Panc1 (cell line): ENCODE data around the gene SI. TPM values are rescaled to one million over a fixed set of nuclear protein-coding genes. Genes with fewer than 3 reads are reported as not detected.

ENCODE experiments used
- ATAC-seq: fragments of 200-7000 bp; cut with Tn5 transposase; 2 replicates; pipeline ENCODE4 v1.9.1; 2020; ENCODE audit warnings: mild to moderate bottlenecking, moderate library complexity
- BruUV-seq: library from RNA; stranded (reverse); fragments of 400-500 nt; replicated peaks from 2 replicates; lab custom pipeline; 2021; lab: Mats Ljungman, UMichigan
- CTCF ChIA-PET: fragments of 300-600 bp; sonication (Branson Sonifier 250); formaldehyde crosslinking; loops from one replicate; lab custom pipeline; 2022; ENCODE audit warnings: antibody characterized with exemption; lab: Charles Lee
- POLR2A ChIA-PET: fragments of 300-600 bp; sonication (Branson Sonifier 250); formaldehyde crosslinking; loops from one replicate; lab custom pipeline; 2022; ENCODE audit warnings: antibody characterized with exemption; lab: Charles Lee
- DNase-seq: peaks from one replicate; pipeline ENCODE4 v3.0.0-alpha.2; 2010; ENCODE audit warnings: low read depth, low spot score
- H3K27ac ChIP-seq: 2 replicates; pipeline ENCODE4 v1.5.1; 2011; ENCODE audit warnings: mild to moderate bottlenecking, low read length, inconsistent platforms
- H3K27me3 ChIP-seq: fragments of 200-500 bp; sonication (Bioruptor generic); 2 replicates; pipeline ENCODE4 v1.6.0; 2014; ENCODE audit warnings: low read length, inconsistent platforms; ENCODE audit not compliant: control insufficient read depth, insufficient read depth
- H3K36me3 ChIP-seq: fragments of 200-500 bp; sonication (Bioruptor generic); 2 replicates; pipeline ENCODE4 v1.5.1; 2014; ENCODE audit warnings: inconsistent platforms, mild to moderate bottlenecking, low read length, moderate library complexity; ENCODE audit not compliant: control insufficient read depth, insufficient read depth
- H3K4me1 ChIP-seq: 2 replicates; pipeline ENCODE4 v1.5.1; 2011; ENCODE audit warnings: inconsistent platforms, mild to moderate bottlenecking, low read length, moderate library complexity; ENCODE audit not compliant: control insufficient read depth, insufficient read depth
- H3K4me3 ChIP-seq, 2 experiments: 2 replicates each; pipeline ENCODE4 v1.5.1; 2011 to 2012; ENCODE audit warnings: low read depth in 2 of 2, low read length in 2 of 2, mild to moderate bottlenecking in 2 of 2, inconsistent platforms in 1 of 2, moderate library complexity in 1 of 2
- H3K9me3 ChIP-seq: fragments of 200-500 bp; sonication (Bioruptor generic); 2 replicates; pipeline ENCODE4 v1.5.1; 2014; ENCODE audit warnings: low read depth, mild to moderate bottlenecking, inconsistent platforms, low read length, moderate library complexity; ENCODE audit not compliant: control insufficient read depth, insufficient read depth
- CTCF ChIP-seq: fragments of 450-650 bp; IDR thresholded peaks from 2 replicates; pipeline ENCODE4 v1.5.1; 2017; ENCODE audit warnings: mild to moderate bottlenecking
- POLR2AphosphoS5 ChIP-seq: IDR thresholded peaks from 2 replicates; pipeline ENCODE4 v1.6.1; 2012; ENCODE audit warnings: mild to moderate bottlenecking, low read depth, low read length, moderate library complexity
- REST ChIP-seq, 2 experiments: IDR thresholded peaks; 2 replicates each; pipeline ENCODE4 v1.6.1; 2011 to 2012; ENCODE audit warnings: low read depth in 2 of 2, control low read depth in 1 of 2, low read length in 1 of 2, mild to moderate bottlenecking in 1 of 2, moderate library complexity in 1 of 2; ENCODE audit not compliant: insufficient read depth in 1 of 2
- SIN3A ChIP-seq: IDR thresholded peaks from 2 replicates; pipeline ENCODE4 v1.6.1; 2012; ENCODE audit warnings: low read depth, mild to moderate bottlenecking, low read length, moderate library complexity, borderline replicate concordance; ENCODE audit not compliant: insufficient read depth
- TCF7L2 ChIP-seq: IDR thresholded peaks from 2 replicates; pipeline ENCODE4 v1.6.1; 2011; ENCODE audit warnings: mild to moderate bottlenecking, low read depth, low read length, inconsistent platforms
- in situ Hi-C: cut with HindIII; loops from 2 replicates; pipeline ENCODE4 v1.10.0; 2016; ENCODE audit warnings: low sequenced_read_pairs, low pct_unique_long_range_greater_than_20kb
- intact Hi-C: fragments of 100-400 bp; cut with micrococcal nuclease; formaldehyde crosslinking; loops from one replicate; pipeline ENCODE4 v1.10.0; 2022; ENCODE audit not compliant: unreplicated experiment
- total RNA-seq: library from RNA; stranded (reverse); gene quantifications from one replicate; pipeline ENCODE4 v1.2.1, GENCODE V29; 2021; ENCODE audit not compliant: unreplicated experiment

The SI gene
- total RNA-seq, 1 experiment from 2014 or later, result not detected

- BruUV-seq, result no TSS peak
- Histone ChIP-seq H3K27me3 (no peaks in the 10 kb centered on the region), H3K4me3 (no peak overlapping the region), H3K4me1 (no peaks in the 10 kb centered on the region), H3K36me3 (no peaks in the 10 kb centered on the region), H3K9me3 (no peaks in the 10 kb centered on the region), H3K27ac (no peak overlapping the region)
- in situ Hi-C loops, result no loop called here
- intact Hi-C loops, result no loop called here
- ATAC-seq, result no peak
- ChIA-PET POLR2A (no interaction called here), CTCF (no interaction called here)
- TF ChIP-seq TCF7L2 (no peak), POLR2AphosphoS5 (no peak), REST (IDR thresholded peaks at IDR 0.05; ENCODE audit: insufficient read depth in 1 of 2, low read depth in 2 of 2, low read length in 1 of 2) (no peak), SIN3A (no peak), CTCF (no peak)
- no peak for DNase-seq
Observed at GRCh38 chr3:165056510-165056909, 21.8 kb downstream of the SI start.

GRCh38 chr3:165040186-165040585 lies 38.1 kb downstream of the SI start:
- H3K9me3 ChIP-seq, result no peaks in the 10 kb centered on the region
- TF ChIP-seq TCF7L2 (no peak), POLR2AphosphoS5 (no peak), CTCF (no peak), SIN3A (no peak), REST (IDR thresholded peaks at IDR 0.05; ENCODE audit: insufficient read depth in 1 of 2, low read depth in 2 of 2, low read length in 1 of 2) (no peak)
- CTCF ChIA-PET, result no interaction called here

More at GRCh38 chr3:165040186-165040585, 38.1 kb downstream of the SI start:
- POLR2A ChIA-PET, result interaction anchor here (0.7 kb wide), 1 partner anchor 89 kb away, joined by 3 read pairs; no protein-coding TSS in a partner anchor
- Histone ChIP-seq H3K4me3 (no peak overlapping the region), H3K36me3 (no peaks in the 10 kb centered on the region), H3K27me3 (no peaks in the 10 kb centered on the region), H3K27ac (no peak overlapping the region), H3K4me1 (no peaks in the 10 kb centered on the region)
- no peak for ATAC-seq
- no TSS peak for BruUV-seq
- intact Hi-C loops, result no loop called here
- DNase-seq, result no peak
- in situ Hi-C loops, result no loop called here
